Esophagus muscularis mucosa (tissue), 4 donors: ENCODE results near the gene MAP1B.

Experiments
- CTCF ChIP-seq, 3 experiments: fragments of 200-600 bp in 2 of 3; fragments of 450-650 bp in 1 of 3; sonication (generic) in 2 of 3; IDR thresholded peaks; one replicate each; pipeline ENCODE4 v1.5.1; 2017 to 2019; ENCODE audit warnings: antibody characterized with exemption in 3 of 3, mild to moderate bottlenecking in 2 of 3, moderate library complexity in 1 of 3
- EP300 ChIP-seq: sonication (generic); formaldehyde crosslinking; IDR thresholded peaks from one replicate; pipeline ENCODE4 v1.6.1; 2017; ENCODE audit warnings: antibody characterized with exemption
- POLR2A ChIP-seq: fragments of 450-650 bp; IDR thresholded peaks from one replicate; pipeline ENCODE4 v1.6.1; 2017; ENCODE audit warnings: antibody characterized with exemption, moderate library complexity, mild to moderate bottlenecking, low read depth
- POLR2AphosphoS5 ChIP-seq, 2 donors: sonication (generic); formaldehyde crosslinking; IDR thresholded peaks; one replicate each; pipeline ENCODE4 v1.6.1; 2017; ENCODE audit warnings: antibody characterized with exemption in 2 of 2

DNA sequence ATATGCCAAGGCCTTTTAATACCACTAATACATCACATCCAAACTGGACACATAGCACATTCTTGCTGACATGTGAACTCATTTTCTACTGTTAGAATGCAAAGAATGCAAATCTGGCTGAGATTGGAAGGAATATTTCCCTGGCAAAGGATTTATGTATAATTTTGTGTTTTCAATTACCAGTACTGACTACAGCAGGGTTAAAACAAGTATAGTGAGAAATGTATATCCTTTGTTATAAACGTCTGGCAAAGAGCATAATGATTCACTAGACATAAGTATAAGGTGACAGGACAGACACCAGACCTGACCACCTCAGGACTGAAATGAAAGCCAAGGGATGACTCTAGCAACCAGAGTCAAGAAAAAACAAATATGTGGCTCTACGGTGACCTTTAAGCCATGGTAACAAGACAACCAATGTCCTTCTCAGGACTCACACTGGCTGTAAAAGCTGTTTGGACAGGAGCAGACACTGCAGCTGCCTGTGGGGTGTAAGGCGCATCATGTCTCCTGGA, 117.7 kb downstream of the MAP1B start:
- TF ChIP-seq CTCF (IDR thresholded peaks at IDR 0.05) (no peak), EP300 (no peak), POLR2A (no peak), POLR2AphosphoS5 (IDR thresholded peaks at IDR 0.05) (no peak)
